ENCODE measurements around the gene PFKP.

Gene PFKP

GRCh38 chr10:3122486-3123205 is 55.3 kb downstream of the PFKP start:
- no peak for TF ChIP-seq CTCF (IDR thresholded peaks at IDR 0.05; ENCODE audit: control extremely low read depth, extremely low read depth, low read depth, missing control alignments)
- ChIA-PET POLR2A (interaction anchor here (0.6 to 1.4 kb wide), 2 partner anchors 12 to 22 kb away, joined by 3 to 8 read pairs; no protein-coding TSS in a partner anchor), CTCF (interaction anchor here (1.3 kb wide), 2 partner anchors 10 to 21 kb away, joined by 3 read pairs; no protein-coding TSS in a partner anchor)
- DNase-seq (ENCODE audit: extremely low spot score), result no peak

- POLR2A ChIA-PET, result interaction anchor here (1.4 kb wide), 1 partner anchor 11 kb away, joined by 3 read pairs; no protein-coding TSS in a partner anchor
- TF ChIP-seq CTCF (IDR thresholded peaks at IDR 0.05; ENCODE audit: control extremely low read depth, extremely low read depth, low read depth, missing control alignments), result no peak
- CTCF ChIA-PET, result interaction anchor here (1.3 kb wide), 1 partner anchor 11 kb away, joined by 3 read pairs; no protein-coding TSS in a partner anchor
- no peak for DNase-seq (ENCODE audit: extremely low spot score)
These were observed 56.4 kb downstream of the PFKP start for GRCh38 chr10:3123571-3124411.

GRCh38 chr10:3124412-3125175 is 57.2 kb downstream of the PFKP start:
- no peak for DNase-seq (ENCODE audit: extremely low spot score)
- POLR2A ChIA-PET, result interaction anchor here (1.0 kb wide), 1 partner anchor 13 kb away, joined by 3 read pairs; no protein-coding TSS in a partner anchor
- CTCF ChIA-PET, result interaction anchor here (1.1 kb wide), 1 partner anchor 8 kb away, joined by 3 read pairs; no protein-coding TSS in a partner anchor
- no peak for TF ChIP-seq CTCF (IDR thresholded peaks at IDR 0.05; ENCODE audit: control extremely low read depth, extremely low read depth, low read depth, missing control alignments)

- no peak for TF ChIP-seq CTCF (IDR thresholded peaks at IDR 0.05; ENCODE audit: control extremely low read depth, extremely low read depth, low read depth, missing control alignments)
- ChIA-PET POLR2A (interaction anchor here (1.0 kb wide), 1 partner anchor 11 kb away, joined by 3 read pairs; no protein-coding TSS in a partner anchor), CTCF (interaction anchor here (1.1 kb wide), 1 partner anchor 9 kb away, joined by 3 read pairs; no protein-coding TSS in a partner anchor)
- no peak for DNase-seq (ENCODE audit: extremely low spot score)
These were observed 58.3 kb downstream of the PFKP start for GRCh38 chr10:3125527-3126170.

DNA sequence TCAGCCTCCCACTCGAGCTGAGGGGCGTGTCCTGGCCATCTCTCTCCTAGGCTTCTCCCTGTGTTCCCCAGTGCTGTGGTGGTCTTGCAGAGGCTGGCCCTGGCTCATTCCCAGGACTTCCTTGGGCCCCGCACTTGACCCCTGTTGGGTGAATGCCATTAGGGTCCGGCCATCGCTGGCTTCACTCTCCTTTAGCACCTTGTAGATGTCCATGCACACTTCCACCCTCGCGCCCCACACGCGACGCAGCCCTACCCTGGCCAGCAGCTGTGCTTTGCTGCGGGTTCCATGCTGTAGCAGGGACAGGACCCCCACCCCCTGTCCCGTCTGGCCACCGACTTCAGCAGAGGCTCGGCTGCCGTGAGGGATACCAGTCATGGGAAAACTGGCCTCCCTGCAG is 58.9 kb downstream of the PFKP start:
- POLR2A ChIA-PET, result no interaction called here
- CTCF ChIA-PET, result no interaction called here
- no peak for DNase-seq (ENCODE audit: extremely low spot score)
- no peak for TF ChIP-seq CTCF (IDR thresholded peaks at IDR 0.05; ENCODE audit: control extremely low read depth, extremely low read depth, low read depth, missing control alignments)

Data from GM10248 (cell line).